Nephron (organoid): ENCODE results near the gene GRAP2.

ENCODE experiments used
- H3K27ac Mint-ChIP-seq, 3 experiments: 2 replicates each; pipeline ENCODE4 v1.8.0; 2020; ENCODE audit warnings: mixed read lengths in 3 of 3, mild to moderate bottlenecking in 2 of 3, moderate library complexity in 1 of 3
- H3K27me3 Mint-ChIP-seq: 2 replicates; pipeline ENCODE4 v1.8.0; 2021; ENCODE audit warnings: low read depth, mild to moderate bottlenecking, moderate library complexity, mixed read lengths
- H3K36me3 Mint-ChIP-seq: 2 replicates; pipeline ENCODE4 v1.8.0; 2020; ENCODE audit warnings: low read depth, mixed read lengths
- H3K4me1 Mint-ChIP-seq: 2 replicates; pipeline ENCODE4 v1.8.0; 2020; ENCODE audit warnings: mixed read lengths
- H3K4me3 Mint-ChIP-seq, 3 experiments: 2 replicates each; pipeline ENCODE4 v1.8.0; 2020; ENCODE audit warnings: mild to moderate bottlenecking in 3 of 3, mixed read lengths in 3 of 3, moderate library complexity in 2 of 3
- H3K9me3 Mint-ChIP-seq: 2 replicates; pipeline ENCODE4 v1.8.0; 2020; ENCODE audit warnings: mixed read lengths
- CTCF ChIP-seq, 3 experiments: fragments of 200-600 bp; sonication (generic); IDR thresholded peaks; one replicate each; pipeline ENCODE4 v1.5.0; 2021; ENCODE audit warnings: antibody characterized with exemption in 3 of 3; ENCODE audit not compliant: unreplicated experiment in 3 of 3

GRAP2 gene

DNA sequence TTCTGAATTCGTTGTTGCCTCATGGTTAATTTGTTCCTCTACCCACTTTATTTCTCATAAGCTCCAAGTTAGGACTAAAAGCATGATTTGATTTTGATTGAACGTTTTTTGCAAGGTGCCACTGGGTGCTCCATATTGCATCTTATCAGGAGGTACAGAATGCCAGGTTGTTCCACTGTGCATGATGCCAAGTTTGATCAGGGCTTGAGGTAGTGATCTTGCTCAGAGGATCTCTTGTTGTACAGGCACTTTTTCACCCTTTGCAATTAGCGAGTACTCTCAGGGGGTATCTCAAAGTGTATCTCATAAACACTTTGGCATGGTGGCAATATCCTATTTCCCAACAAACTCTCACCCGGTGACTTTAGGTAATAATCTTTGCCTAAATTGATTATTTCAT is 4.0 kb downstream of the GRAP2 start:
- no peak overlapping the region for H3K27ac Mint-ChIP-seq
- H3K36me3 Mint-ChIP-seq: no peaks in the 10 kb centered on the region
- peaks cover 8% of the 10 kb centered on the region for H3K27me3 Mint-ChIP-seq
- H3K9me3 Mint-ChIP-seq: no peaks in the 10 kb centered on the region
- H3K4me1 Mint-ChIP-seq: no peaks in the 10 kb centered on the region
- no peak overlapping the region for H3K4me3 Mint-ChIP-seq
- no peak for TF ChIP-seq CTCF (IDR thresholded peaks at IDR 0.05; ENCODE audit: unreplicated experiment in 3 of 3)

- Mint-ChIP-seq H3K27ac (no peak overlapping the region), H3K9me3 (no peaks in the 10 kb centered on the region), H3K4me3 (no peak overlapping the region), H3K27me3 (peaks cover 12% of the 10 kb centered on the region), H3K36me3 (no peaks in the 10 kb centered on the region), H3K4me1 (no peaks in the 10 kb centered on the region)
- TF ChIP-seq CTCF (IDR thresholded peaks at IDR 0.05; ENCODE audit: unreplicated experiment in 3 of 3): no peak
These were observed 4.8 kb downstream of the GRAP2 start for GRCh38 chr22:39905687-39906086.

DNA sequence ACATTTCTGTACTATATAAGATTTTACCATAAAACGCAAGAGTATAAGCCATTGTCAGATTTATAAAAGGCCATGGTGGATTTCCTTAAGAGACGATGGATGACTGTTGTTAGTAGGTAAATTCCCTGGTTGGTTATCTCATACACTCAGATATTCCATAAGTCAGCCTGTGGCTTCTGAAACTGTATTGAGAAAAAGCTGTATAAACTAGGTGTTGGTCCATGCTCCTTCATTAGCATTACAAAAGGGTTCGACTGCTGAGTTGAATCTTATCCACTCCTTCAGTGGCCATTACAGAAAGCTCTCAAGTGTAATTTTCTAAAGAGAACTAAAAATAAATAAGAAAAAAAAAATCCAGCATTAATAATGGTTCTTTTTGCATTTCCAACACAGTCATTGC is 5.3 kb downstream of the GRAP2 start:
- Mint-ChIP-seq H3K36me3 (no peaks in the 10 kb centered on the region), H3K4me3 (no peak overlapping the region), H3K27ac (no peak overlapping the region), H3K4me1 (no peaks in the 10 kb centered on the region), H3K27me3 (peaks cover 15% of the 10 kb centered on the region), H3K9me3 (no peaks in the 10 kb centered on the region)
- no peak for TF ChIP-seq CTCF (IDR thresholded peaks at IDR 0.05; ENCODE audit: unreplicated experiment in 3 of 3)

DNA sequence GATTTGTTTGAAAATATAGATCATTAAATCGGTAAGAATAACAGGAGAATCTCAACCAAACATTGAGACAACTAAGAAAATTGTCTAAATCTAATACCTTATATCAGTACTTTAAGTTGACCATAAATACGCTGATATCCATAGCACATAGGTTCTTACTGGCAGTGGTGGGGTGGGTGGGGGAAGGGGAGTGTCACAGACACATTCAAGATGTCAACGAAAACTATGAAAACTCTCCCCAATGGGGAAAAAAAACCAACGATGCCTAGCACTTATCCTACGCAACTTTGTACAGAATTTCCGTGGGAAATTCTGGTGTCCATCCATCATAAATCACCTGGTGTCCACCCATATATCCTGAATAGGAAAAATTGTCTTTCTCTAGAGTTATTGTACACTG is 6.2 kb downstream of the GRAP2 start:
- H3K4me1 Mint-ChIP-seq: no peaks in the 10 kb centered on the region
- no peaks in the 10 kb centered on the region for H3K9me3 Mint-ChIP-seq
- no peaks in the 10 kb centered on the region for H3K36me3 Mint-ChIP-seq
- peaks cover 12% of the 10 kb centered on the region for H3K27me3 Mint-ChIP-seq
- no peak overlapping the region for H3K4me3 Mint-ChIP-seq
- no peak for TF ChIP-seq CTCF (IDR thresholded peaks at IDR 0.05; ENCODE audit: unreplicated experiment in 3 of 3)
- H3K27ac Mint-ChIP-seq: no peak overlapping the region

GRCh38 chr22:39907605-39908097 is 6.8 kb downstream of the GRAP2 start:
- Mint-ChIP-seq H3K4me1 (no peaks in the 10 kb centered on the region), H3K27ac (no peak overlapping the region), H3K4me3 (no peak overlapping the region), H3K27me3 (peaks cover 11% of the 10 kb centered on the region), H3K9me3 (no peaks in the 10 kb centered on the region), H3K36me3 (no peaks in the 10 kb centered on the region)
- TF ChIP-seq CTCF (IDR thresholded peaks at IDR 0.05; ENCODE audit: unreplicated experiment in 3 of 3): no peak

GRCh38 chr22:39908136-39908535 is 7.3 kb downstream of the GRAP2 start:
- no peaks in the 10 kb centered on the region for H3K36me3 Mint-ChIP-seq
- H3K9me3 Mint-ChIP-seq: no peaks in the 10 kb centered on the region
- no peak overlapping the region for H3K27ac Mint-ChIP-seq
- no peaks in the 10 kb centered on the region for H3K4me1 Mint-ChIP-seq
- H3K27me3 Mint-ChIP-seq: peaks cover 15% of the 10 kb centered on the region
- no peak for TF ChIP-seq CTCF (IDR thresholded peaks at IDR 0.05; ENCODE audit: unreplicated experiment in 3 of 3)
- H3K4me3 Mint-ChIP-seq: no peak overlapping the region
